ENCODE data around the gene CDC73. TPM values are rescaled to one million over a fixed set of nuclear protein-coding genes. Genes with fewer than 3 reads are reported as not detected.

Gene CDC73
- total and polyA plus RNA-seq, 2 of the 13 experiments (the other 11 are each of a cell fraction or from before 2014, with no cell fraction given) = 20.2 to 26.3 TPM

DNA sequence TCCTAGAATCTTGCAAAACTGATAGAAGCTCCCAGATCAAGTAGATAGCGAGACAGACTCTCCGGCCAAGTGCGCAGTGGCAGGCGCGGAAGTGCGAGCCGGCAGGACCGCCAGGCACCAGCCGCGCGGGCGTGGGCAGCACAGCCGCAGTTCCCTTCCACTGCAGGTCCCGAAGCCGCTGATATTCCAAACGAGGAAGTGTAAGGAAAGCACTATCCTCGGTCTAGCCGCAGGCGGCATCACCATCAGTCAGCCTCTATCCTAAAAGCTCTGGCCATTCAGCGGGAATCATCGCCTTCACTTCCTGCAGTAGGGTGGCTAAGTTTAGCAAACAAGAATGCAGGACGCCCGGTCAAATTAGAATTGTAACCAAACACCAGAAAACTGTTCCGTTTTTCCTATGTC, 17.3 kb upstream of the CDC73 start (continued):
- TF ChIP-seq, protein P1, sequence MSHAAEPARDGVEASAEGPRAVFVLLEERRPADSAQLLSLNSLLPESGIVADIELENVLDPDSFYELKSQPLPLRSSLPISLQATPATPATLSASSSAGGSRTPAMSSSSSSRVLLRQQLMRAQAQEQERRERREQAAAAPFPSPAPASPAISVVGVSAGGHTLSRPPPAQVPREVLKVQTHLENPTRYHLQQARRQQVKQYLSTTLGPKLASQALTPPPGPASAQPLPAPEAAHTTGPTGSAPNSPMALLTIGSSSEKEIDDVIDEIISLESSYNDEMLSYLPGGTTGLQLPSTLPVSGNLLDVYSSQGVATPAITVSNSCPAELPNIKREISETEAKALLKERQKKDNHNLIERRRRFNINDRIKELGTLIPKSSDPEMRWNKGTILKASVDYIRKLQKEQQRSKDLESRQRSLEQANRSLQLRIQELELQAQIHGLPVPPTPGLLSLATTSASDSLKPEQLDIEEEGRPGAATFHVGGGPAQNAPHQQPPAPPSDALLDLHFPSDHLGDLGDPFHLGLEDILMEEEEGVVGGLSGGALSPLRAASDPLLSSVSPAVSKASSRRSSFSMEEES (CRISPR knock-in tag; IDR thresholded peaks at IDR 0.05) = no peak
- TF ChIP-seq, protein P2, sequence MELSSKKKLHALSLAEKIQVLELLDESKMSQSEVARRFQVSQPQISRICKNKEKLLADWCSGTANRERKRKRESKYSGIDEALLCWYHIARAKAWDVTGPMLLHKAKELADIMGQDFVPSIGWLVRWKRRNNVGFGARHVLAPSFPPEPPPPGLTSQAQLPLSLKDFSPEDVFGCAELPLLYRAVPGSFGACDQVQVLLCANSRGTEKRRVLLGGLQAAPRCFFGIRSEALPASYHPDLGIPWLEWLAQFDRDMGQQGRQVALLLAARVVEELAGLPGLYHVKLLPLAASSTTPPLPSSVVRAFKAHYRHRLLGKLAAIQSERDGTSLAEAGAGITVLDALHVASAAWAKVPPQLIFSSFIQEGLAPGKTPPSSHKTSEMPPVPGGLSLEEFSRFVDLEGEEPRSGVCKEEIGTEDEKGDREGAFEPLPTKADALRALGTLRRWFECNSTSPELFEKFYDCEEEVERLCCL (CRISPR knock-in tag; IDR thresholded peaks at IDR 0.05; ENCODE audit: borderline replicate concordance) = no peak
- TF ChIP-seq ZNF496 (CRISPR knock-in tag; IDR thresholded peaks at IDR 0.05; ENCODE audit: insufficient replicate concordance) (no peak), ZNF879 (CRISPR knock-in tag; IDR thresholded peaks at IDR 0.05) (no peak), ZNF570 (CRISPR knock-in tag; IDR thresholded peaks at IDR 0.05; ENCODE audit: borderline replicate concordance) (no peak), ZNF430 (CRISPR knock-in tag; IDR thresholded peaks at IDR 0.05) (no peak), ETV6 (CRISPR knock-in tag; conservative IDR thresholded peaks at IDR 0.05) (no peak), LCORL (IDR thresholded peaks at IDR 0.05) (no peak), LCORL (CRISPR knock-in tag; IDR thresholded peaks at IDR 0.05) (no peak; the same call in 1 of the 2 replicates), NKX3-1 (CRISPR knock-in tag; IDR thresholded peaks at IDR 0.05) (no peak), MTA1 (CRISPR knock-in tag; IDR thresholded peaks at IDR 0.05; ENCODE audit: borderline replicate concordance) (no peak), KDM2A (CRISPR knock-in tag; IDR thresholded peaks at IDR 0.05; ENCODE audit: borderline replicate concordance, low read depth) (no peak), GABPA (IDR thresholded peaks at IDR 0.05; ENCODE audit: low read depth, low read length) (no peak), GABPA (CRISPR knock-in tag; IDR thresholded peaks at IDR 0.05; ENCODE audit: low read depth) (peak; percentile 16; the same call in 1 of the 2 replicates), ZNF441 (CRISPR knock-in tag; IDR thresholded peaks at IDR 0.05; ENCODE audit: borderline replicate concordance) (no peak), ZSCAN30 (CRISPR knock-in tag; IDR thresholded peaks at IDR 0.05) (no peak)
- TF ChIP-seq, protein P3, sequence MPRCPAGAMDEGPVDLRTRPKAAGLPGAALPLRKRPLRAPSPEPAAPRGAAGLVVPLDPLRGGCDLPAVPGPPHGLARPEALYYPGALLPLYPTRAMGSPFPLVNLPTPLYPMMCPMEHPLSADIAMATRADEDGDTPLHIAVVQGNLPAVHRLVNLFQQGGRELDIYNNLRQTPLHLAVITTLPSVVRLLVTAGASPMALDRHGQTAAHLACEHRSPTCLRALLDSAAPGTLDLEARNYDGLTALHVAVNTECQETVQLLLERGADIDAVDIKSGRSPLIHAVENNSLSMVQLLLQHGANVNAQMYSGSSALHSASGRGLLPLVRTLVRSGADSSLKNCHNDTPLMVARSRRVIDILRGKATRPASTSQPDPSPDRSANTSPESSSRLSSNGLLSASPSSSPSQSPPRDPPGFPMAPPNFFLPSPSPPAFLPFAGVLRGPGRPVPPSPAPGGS (CRISPR knock-in tag; IDR thresholded peaks at IDR 0.05) = no peak
- TF ChIP-seq, protein P4, sequence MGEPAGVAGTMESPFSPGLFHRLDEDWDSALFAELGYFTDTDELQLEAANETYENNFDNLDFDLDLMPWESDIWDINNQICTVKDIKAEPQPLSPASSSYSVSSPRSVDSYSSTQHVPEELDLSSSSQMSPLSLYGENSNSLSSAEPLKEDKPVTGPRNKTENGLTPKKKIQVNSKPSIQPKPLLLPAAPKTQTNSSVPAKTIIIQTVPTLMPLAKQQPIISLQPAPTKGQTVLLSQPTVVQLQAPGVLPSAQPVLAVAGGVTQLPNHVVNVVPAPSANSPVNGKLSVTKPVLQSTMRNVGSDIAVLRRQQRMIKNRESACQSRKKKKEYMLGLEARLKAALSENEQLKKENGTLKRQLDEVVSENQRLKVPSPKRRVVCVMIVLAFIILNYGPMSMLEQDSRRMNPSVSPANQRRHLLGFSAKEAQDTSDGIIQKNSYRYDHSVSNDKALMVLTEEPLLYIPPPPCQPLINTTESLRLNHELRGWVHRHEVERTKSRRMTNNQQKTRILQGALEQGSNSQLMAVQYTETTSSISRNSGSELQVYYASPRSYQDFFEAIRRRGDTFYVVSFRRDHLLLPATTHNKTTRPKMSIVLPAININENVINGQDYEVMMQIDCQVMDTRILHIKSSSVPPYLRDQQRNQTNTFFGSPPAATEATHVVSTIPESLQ (CRISPR knock-in tag; conservative IDR thresholded peaks at IDR 0.05) = no peak
- TF ChIP-seq, protein P5, sequence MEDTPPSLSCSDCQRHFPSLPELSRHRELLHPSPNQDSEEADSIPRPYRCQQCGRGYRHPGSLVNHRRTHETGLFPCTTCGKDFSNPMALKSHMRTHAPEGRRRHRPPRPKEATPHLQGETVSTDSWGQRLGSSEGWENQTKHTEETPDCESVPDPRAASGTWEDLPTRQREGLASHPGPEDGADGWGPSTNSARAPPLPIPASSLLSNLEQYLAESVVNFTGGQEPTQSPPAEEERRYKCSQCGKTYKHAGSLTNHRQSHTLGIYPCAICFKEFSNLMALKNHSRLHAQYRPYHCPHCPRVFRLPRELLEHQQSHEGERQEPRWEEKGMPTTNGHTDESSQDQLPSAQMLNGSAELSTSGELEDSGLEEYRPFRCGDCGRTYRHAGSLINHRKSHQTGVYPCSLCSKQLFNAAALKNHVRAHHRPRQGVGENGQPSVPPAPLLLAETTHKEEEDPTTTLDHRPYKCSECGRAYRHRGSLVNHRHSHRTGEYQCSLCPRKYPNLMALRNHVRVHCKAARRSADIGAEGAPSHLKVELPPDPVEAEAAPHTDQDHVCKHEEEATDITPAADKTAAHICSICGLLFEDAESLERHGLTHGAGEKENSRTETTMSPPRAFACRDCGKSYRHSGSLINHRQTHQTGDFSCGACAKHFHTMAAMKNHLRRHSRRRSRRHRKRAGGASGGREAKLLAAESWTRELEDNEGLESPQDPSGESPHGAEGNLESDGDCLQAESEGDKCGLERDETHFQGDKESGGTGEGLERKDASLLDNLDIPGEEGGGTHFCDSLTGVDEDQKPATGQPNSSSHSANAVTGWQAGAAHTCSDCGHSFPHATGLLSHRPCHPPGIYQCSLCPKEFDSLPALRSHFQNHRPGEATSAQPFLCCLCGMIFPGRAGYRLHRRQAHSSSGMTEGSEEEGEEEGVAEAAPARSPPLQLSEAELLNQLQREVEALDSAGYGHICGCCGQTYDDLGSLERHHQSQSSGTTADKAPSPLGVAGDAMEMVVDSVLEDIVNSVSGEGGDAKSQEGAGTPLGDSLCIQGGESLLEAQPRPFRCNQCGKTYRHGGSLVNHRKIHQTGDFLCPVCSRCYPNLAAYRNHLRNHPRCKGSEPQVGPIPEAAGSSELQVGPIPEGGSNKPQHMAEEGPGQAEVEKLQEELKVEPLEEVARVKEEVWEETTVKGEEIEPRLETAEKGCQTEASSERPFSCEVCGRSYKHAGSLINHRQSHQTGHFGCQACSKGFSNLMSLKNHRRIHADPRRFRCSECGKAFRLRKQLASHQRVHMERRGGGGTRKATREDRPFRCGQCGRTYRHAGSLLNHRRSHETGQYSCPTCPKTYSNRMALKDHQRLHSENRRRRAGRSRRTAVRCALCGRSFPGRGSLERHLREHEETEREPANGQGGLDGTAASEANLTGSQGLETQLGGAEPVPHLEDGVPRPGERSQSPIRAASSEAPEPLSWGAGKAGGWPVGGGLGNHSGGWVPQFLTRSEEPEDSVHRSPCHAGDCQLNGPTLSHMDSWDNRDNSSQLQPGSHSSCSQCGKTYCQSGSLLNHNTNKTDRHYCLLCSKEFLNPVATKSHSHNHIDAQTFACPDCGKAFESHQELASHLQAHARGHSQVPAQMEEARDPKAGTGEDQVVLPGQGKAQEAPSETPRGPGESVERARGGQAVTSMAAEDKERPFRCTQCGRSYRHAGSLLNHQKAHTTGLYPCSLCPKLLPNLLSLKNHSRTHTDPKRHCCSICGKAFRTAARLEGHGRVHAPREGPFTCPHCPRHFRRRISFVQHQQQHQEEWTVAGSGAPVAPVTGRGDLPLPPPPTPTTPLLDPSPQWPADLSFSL (CRISPR knock-in tag; IDR thresholded peaks at IDR 0.05) = no peak

All from HepG2 (cell line).